Measurements from ENCODE around the gene BHLHA9. TPM values are rescaled to one million over a fixed set of nuclear protein-coding genes. Genes with fewer than 3 reads are reported as not detected.

BHLHA9 gene
- total RNA-seq (not detected), polyA plus RNA-seq (ENCODE audit: insufficient read depth, low read depth, low replicate concordance) (not detected)
- long read RNA-seq, donor 1, result 0 reads
- long read RNA-seq, donor 2, result 0 reads
- long read RNA-seq, donor 3, result 0 reads
- long read RNA-seq, donor 4, result 0 reads
- long read RNA-seq, donor 5, result 0 reads
- long read RNA-seq, donor 6, result 0 reads
- long read RNA-seq, donor 7, result 0 reads
- long read RNA-seq, donor 8, result 0 reads
- long read RNA-seq, donor 9, result 0 reads
- long read RNA-seq, donor 10, result 0 reads

- FAIRE-seq (no peak), DNase-seq (peak in 1 of 5 donors; percentile 30)
- H3K4me3 ChIP-seq (ENCODE audit: low read length in 3 of 3), result no peak within 1 kb of the TSS
- H3K9ac ChIP-seq (ENCODE audit: low read length in 3 of 3), result no peak within 1 kb of the TSS
- no peaks in the 10 kb centered on the region for H3K27me3 ChIP-seq (ENCODE audit: control insufficient read depth, insufficient read depth, low read length)
- H3K9me3 ChIP-seq (ENCODE audit: control insufficient read depth in 2 of 3, insufficient read depth in 1 of 3, low read length in 3 of 3), result no peaks in the 10 kb centered on the region
- H3K27ac ChIP-seq (ENCODE audit: low read depth in 2 of 2, low read length in 2 of 2), result no peak within 1 kb of the TSS
- TF ChIP-seq CTCF (IDR thresholded peaks at IDR 0.05; ENCODE audit: borderline replicate concordance, extremely low read depth, insufficient read depth), result no peak
- no peaks in the 10 kb centered on the region for H3K36me3 ChIP-seq (ENCODE audit: control insufficient read depth in 2 of 3, insufficient read depth in 3 of 3, low read length in 3 of 3)
- intact Hi-C loops (cut with DNase I), result loop anchor here (10.0 kb wide), 1 partner anchor 244 kb away; the partner anchor contains the start of gene INPP5K
- H3K4me1 ChIP-seq (ENCODE audit: control insufficient read depth in 2 of 3, insufficient read depth in 2 of 3, low read depth in 1 of 3, low read length in 3 of 3), result peaks cover 0 to 3% (median 0%) of the 10 kb centered on the region in 3 donors
Observed at GRCh38 chr17:1270210-1271029, at the start of gene BHLHA9. Gene BHLHA9, plus strand, starts transcription at chr17:1270444. Its CDS starts 120 bp downstream, at chr17:1270564.

- Histone ChIP-seq H3K27me3 (ENCODE audit: control insufficient read depth, insufficient read depth, low read length) (peaks cover under 1% of the 10 kb centered on the region), H3K4me1 (ENCODE audit: control insufficient read depth in 2 of 3, insufficient read depth in 2 of 3, low read depth in 1 of 3, low read length in 3 of 3) (no peaks in the 10 kb centered on the region)
Observed at GRCh38 chr17:1221209-1221608, 49.0 kb upstream of the BHLHA9 start.

GRCh38 chr17:1222321-1222720, 47.9 kb upstream of the BHLHA9 start:
- H3K36me3 ChIP-seq (ENCODE audit: control insufficient read depth in 2 of 3, insufficient read depth in 3 of 3, low read length in 3 of 3), result peaks cover 0 to 3% (median 0%) of the 10 kb centered on the region in 3 donors
- peaks cover 10% of the 10 kb centered on the region for H3K27me3 ChIP-seq (ENCODE audit: control insufficient read depth, insufficient read depth, low read length)
- no peak overlapping the region for H3K27ac ChIP-seq (ENCODE audit: low read depth in 2 of 2, low read length in 2 of 2)
- no peaks in the 10 kb centered on the region for H3K4me1 ChIP-seq (ENCODE audit: control insufficient read depth in 2 of 3, insufficient read depth in 2 of 3, low read depth in 1 of 3, low read length in 3 of 3)
- DNase-seq (no peak), FAIRE-seq (no peak)
- intact Hi-C loops (cut with DNase I), result no loop called here
- H3K9me3 ChIP-seq (ENCODE audit: control insufficient read depth in 2 of 3, insufficient read depth in 1 of 3, low read length in 3 of 3), result peaks cover 0 to 5% (median 0%) of the 10 kb centered on the region in 3 donors
- H3K9ac ChIP-seq (ENCODE audit: low read length in 3 of 3), result no peak overlapping the region
- TF ChIP-seq CTCF (IDR thresholded peaks at IDR 0.05; ENCODE audit: borderline replicate concordance, extremely low read depth, insufficient read depth), result no peak
- H3K4me3 ChIP-seq (ENCODE audit: low read length in 3 of 3), result no peak overlapping the region

More at GRCh38 chr17:1221209-1221608, 49.0 kb upstream of the BHLHA9 start:
- FAIRE-seq (no peak), DNase-seq (no peak)
- intact Hi-C loops (cut with DNase I), result no loop called here
- no peaks in the 10 kb centered on the region for H3K36me3 ChIP-seq (ENCODE audit: control insufficient read depth in 2 of 3, insufficient read depth in 3 of 3, low read length in 3 of 3)
- no peak overlapping the region for H3K4me3 ChIP-seq (ENCODE audit: low read length in 3 of 3)
- no peak overlapping the region for H3K27ac ChIP-seq (ENCODE audit: low read depth in 2 of 2, low read length in 2 of 2)
- TF ChIP-seq CTCF (IDR thresholded peaks at IDR 0.05; ENCODE audit: borderline replicate concordance, extremely low read depth, insufficient read depth), result no peak
- H3K9me3 ChIP-seq (ENCODE audit: control insufficient read depth in 2 of 3, insufficient read depth in 1 of 3, low read length in 3 of 3), result peaks cover 0 to 5% (median 0%) of the 10 kb centered on the region in 3 donors
- H3K9ac ChIP-seq (ENCODE audit: low read length in 3 of 3), result no peak overlapping the region
